Measurements from ENCODE around the gene DLGAP5. TPM values are rescaled to one million over a fixed set of nuclear protein-coding genes. Genes with fewer than 3 reads are reported as not detected.

DLGAP5 gene
- total RNA-seq, 1 experiment from 2014 or later = 118 TPM

DNA sequence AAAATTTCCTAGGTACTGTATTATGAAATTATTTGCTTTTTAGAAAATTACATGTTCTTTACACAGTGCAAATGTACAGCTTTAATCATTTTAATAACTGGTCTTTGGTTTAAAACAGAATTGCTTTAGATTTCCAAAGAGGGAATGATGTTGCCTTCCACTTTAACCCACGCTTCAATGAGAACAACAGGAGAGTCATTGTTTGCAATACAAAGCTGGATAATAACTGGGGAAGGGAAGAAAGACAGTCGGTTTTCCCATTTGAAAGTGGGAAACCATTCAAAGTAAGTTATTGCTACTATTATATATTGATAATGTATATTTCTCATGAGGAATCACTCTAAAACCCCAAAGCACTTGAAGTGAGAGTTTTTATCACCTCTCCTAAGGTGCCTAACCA, 48.9 kb downstream of the DLGAP5 start:
- no peak overlapping the region for H3K23ac ChIP-seq (ENCODE audit: insufficient read length, low read depth, low read length)
- H3K23me2 ChIP-seq (ENCODE audit: insufficient read length, low read depth, low read length, poor library complexity, severe bottlenecking) = no peaks in the 10 kb centered on the region
- no peaks in the 10 kb centered on the region for H3K79me1 ChIP-seq (ENCODE audit: insufficient read depth, low read depth, low read length, poor library complexity, severe bottlenecking)
- no peaks in the 10 kb centered on the region for H3K79me2 ChIP-seq (ENCODE audit: insufficient read depth, low read length)
- H3K56ac ChIP-seq (ENCODE audit: insufficient read length, low read depth, low read length) = no peak overlapping the region
- peaks cover 23 to 48% (median 44%) of the 10 kb centered on the region in 3 experiments for H3K36me3 Mint-ChIP-seq (ENCODE audit: insufficient read depth in 1 of 3, low read depth in 3 of 3)
- H2BK15ac ChIP-seq (ENCODE audit: low read depth, low read length) = no peak overlapping the region
- no peak overlapping the region for H3K9ac ChIP-seq (ENCODE audit: extremely low read depth, insufficient read length, low read length)
- no peaks in the 10 kb centered on the region for H4K20me1 ChIP-seq (ENCODE audit: control insufficient read depth, insufficient read depth, insufficient read length)
- H3K4me1 Mint-ChIP-seq = no peaks in the 10 kb centered on the region
- no peaks in the 10 kb centered on the region for H3K4me1 ChIP-seq (ENCODE audit: insufficient read depth, low read length)
- no CpG with 5 or more reads among the region's 2 CpGs for WGBS (ENCODE audit: extremely low coverage, insufficient read length, low lambda C conversion rate)
- no peak overlapping the region for H4K5ac ChIP-seq (ENCODE audit: insufficient read length, low read depth, low read length)
- H2AFZ ChIP-seq (ENCODE audit: low read length) = no peak overlapping the region
- no peak overlapping the region for H3K18ac ChIP-seq (ENCODE audit: insufficient read length, low read depth, low read length)
- no peaks in the 10 kb centered on the region for H3K27me3 Mint-ChIP-seq (ENCODE audit: low read depth)
- no peaks in the 10 kb centered on the region for H3K9me3 Mint-ChIP-seq
- H2BK5ac ChIP-seq (ENCODE audit: insufficient read length, low read length) = no peak overlapping the region
- H3K27ac Mint-ChIP-seq = no peak overlapping the region
- H4K91ac ChIP-seq (ENCODE audit: insufficient read length, low read depth, low read length) = no peak overlapping the region
- H3K9me3 ChIP-seq (ENCODE audit: control insufficient read depth, low read depth, low read length) = no peaks in the 10 kb centered on the region
- H2AK5ac ChIP-seq (ENCODE audit: insufficient read length, low read length) = no peak overlapping the region
- H2BK120ac ChIP-seq (ENCODE audit: low read depth, low read length, poor library complexity, severe bottlenecking) = no peak overlapping the region
- H3K4ac ChIP-seq (ENCODE audit: low read depth, low read length) = no peak overlapping the region
- H2BK12ac ChIP-seq (ENCODE audit: insufficient read length, low read depth, low read length) = no peak overlapping the region
- no peak overlapping the region for H3K4me3 Mint-ChIP-seq
- H2BK20ac ChIP-seq (ENCODE audit: low read depth, low read length, poor library complexity, severe bottlenecking) = no peak overlapping the region
- no peaks in the 10 kb centered on the region; the same call in 1 of the 2 replicates for H3K27me3 ChIP-seq (ENCODE audit: insufficient read depth, low read length)
- H3T11ph ChIP-seq (ENCODE audit: low read length) = no peak overlapping the region
- no peak overlapping the region for H3K27ac ChIP-seq (ENCODE audit: insufficient read length, low read depth, low read length)
- no peak overlapping the region for H4K8ac ChIP-seq (replicated peaks; ENCODE audit: insufficient read length, low read depth, low read length)
- H3K4me2 ChIP-seq (ENCODE audit: insufficient read depth, insufficient read length, low read length) = no peak overlapping the region
- no peak for TF ChIP-seq CTCF (conservative IDR thresholded peaks at IDR 0.05)
- no peak for DNase-seq
- H3K14ac ChIP-seq (ENCODE audit: insufficient read depth, low read length) = no peak overlapping the region

Measured in H9 (cell line).